HuH-7 (cell line): ENCODE data around the gene MUC15.
"Not testable (repeated sequence)": the region's sequence is repeated elsewhere in the genome, so short reads cannot be mapped to it uniquely, and the experiment has no call there.

ENCODE experiments used
- DNase-seq: peaks from one replicate; pipeline ENCODE4 v3.0.0; 2011; ENCODE audit warnings: low spot score

MUC15 gene, protein sequence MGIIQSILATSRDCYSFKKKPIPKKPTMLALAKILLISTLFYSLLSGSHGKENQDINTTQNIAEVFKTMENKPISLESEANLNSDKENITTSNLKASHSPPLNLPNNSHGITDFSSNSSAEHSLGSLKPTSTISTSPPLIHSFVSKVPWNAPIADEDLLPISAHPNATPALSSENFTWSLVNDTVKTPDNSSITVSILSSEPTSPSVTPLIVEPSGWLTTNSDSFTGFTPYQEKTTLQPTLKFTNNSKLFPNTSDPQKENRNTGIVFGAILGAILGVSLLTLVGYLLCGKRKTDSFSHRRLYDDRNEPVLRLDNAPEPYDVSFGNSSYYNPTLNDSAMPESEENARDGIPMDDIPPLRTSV

DNA sequence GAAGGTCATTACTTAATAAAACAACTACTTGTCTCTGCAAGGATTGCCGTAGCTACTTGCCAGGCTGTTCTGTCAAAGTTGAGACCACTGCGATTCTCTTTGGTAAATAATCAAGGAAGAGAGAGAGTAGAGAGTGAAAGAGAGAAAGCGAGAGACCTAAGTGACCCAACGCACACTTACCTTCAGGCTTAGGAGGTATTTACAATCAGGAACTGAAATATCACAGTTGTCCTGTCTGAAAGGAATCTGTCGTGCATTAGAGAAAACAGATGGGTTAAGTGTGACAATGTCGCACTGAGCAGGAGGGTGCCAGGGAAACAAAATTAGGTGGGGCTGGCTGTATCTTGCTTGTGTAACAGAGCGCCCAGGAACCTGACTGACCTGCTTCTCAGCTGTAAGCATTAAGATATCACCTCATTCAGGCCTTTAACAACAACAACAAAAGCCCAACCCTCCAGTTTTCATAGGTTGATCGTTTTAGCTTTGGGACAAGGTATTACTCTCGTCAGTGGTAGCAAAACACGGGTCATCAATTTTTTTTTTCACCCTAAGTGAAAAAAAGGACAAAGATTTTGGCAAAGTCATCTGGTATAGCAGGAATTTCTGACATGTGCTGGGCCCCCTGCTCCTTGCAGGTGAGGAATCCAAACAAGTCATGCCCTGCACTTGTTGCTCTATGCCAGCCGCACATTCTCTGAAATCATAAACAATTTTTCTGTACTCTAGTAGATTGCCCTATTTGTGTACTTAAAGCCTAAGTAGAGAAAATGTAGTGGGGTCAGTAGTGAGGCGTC, at the start of gene MUC15:
TSS of gene MUC15 (minus strand) at position 403 of the 794 bp plus-strand sequence. CDS start 5,169 bp downstream, outside the sequence.
- DNase-seq = no peak

DNA sequence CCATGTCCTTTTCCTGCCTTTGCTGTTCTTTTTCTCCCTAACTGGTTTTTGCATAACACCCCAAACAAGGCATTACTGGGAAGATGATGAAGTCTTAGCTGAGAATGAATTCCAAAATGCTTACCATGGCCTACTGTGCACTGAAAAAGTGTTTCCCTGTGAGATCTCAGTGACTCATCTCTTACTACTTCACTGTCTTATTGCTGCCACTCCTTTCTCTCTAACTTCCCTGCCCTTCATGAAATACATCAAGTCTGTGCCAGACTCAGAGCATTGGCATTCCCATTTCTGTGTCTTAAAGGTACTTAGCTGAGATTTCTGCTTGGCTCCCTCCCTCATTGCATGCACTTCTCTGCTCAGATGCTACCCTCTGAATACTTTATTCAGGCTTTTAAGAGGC, 49.1 kb upstream of the MUC15 start:
- no peak for DNase-seq

DNA sequence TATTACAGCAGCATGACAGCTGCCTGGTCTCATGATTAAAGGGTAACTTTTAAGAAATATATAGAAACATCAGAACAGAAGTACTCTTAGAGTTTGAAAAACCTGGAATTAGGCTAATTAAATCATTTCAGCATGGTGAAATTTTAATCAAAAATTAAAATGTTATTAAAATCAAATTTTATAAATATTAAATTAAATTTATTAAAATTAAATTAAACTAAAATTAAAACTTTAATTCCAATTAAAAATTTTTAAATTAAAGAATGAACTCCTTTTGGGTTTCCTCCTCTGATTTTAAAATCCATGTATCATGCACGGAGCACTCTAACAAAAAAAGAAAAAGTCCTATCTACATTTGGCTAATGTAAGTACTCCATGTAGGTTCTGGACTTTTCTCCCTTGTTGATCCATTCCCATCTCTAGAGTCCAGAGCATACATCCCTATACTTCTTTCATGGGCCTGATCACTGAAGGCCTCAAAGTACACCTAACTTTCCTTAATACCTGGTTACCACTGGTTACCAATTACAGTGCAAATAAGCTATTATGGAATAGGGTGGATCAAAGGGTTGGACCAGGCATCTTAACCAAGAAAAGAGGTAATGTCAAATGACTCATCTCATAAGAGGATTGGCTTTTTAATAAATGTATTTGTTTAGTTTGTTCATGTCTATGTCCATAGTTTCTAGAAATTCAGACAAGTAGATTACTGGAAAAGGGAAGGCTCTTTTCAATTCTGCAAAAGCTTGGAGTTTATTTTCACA, 48.4 kb upstream of the MUC15 start:
- no peak for DNase-seq

DNA sequence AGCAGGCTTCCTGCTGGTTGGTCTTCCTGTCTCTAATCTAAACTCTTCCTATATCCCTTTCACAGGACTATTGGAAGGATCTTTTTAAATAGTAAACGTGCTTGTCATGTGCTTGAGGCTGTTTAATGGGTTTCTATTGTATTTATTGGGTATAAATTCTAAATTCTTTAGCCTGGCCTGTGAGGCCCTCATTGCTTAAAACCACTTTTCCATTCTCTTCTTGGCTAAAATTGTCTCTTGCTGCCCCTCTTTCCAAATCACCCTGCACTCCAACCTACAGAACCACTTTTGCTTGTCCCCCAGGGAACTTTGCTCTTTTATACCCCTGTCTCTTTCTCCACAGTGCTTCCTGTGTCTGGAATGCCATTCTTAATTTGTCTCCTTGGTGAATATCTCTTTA, 46.4 kb upstream of the MUC15 start:
- DNase-seq = no peak

DNA sequence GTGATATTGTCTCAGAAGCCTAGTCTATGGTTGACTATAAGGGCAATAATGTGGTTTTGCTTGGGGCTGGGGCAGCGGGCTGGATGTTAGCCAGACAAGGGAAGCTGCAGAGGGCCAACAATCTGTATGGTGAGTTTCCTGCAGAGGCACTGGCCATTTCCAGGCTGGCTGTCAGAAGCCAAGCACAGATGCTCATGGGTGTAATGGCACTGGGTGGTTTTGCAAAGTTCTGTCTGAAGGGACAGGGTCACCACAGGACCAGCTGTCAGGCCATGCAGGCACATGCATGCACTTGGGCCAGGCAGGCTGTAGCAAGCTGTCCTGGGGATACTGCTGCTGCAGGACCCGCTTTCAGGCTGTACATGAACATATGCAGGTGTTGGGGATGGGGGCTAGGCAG, 41.7 kb upstream of the MUC15 start:
- no peak for DNase-seq

DNA sequence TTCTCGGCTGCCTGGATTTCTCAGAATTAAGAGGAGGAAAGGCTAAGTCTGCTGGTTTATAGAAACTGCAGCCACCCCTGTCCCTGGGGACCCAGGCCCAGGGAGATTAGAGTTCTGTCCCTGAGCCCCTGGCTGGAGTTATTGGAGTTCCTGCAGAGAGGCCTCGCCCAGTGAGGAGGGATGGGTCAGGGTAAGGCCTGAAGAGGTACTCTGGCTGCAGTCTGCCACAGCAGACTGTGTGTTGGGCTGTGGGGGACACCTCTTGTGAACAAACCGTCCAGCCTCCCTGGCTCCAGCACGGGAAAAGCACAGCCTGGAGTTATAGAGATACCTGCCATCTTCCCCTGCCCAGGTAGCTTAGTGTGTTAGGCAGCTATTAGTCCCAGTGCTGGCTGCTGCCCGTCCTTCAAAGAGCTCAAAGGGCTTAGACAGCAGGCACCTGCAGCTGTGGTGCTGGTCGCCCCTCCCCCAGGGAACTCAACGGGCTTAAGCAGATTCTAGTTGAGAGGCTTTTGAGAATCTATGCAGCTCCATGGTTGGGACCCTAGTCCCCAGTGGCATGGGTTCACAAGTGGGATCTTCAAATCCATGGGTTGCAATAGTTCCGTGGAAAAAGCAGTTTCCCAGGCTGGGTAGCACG, 36.6 kb upstream of the MUC15 start:
- DNase-seq = no peak

DNA sequence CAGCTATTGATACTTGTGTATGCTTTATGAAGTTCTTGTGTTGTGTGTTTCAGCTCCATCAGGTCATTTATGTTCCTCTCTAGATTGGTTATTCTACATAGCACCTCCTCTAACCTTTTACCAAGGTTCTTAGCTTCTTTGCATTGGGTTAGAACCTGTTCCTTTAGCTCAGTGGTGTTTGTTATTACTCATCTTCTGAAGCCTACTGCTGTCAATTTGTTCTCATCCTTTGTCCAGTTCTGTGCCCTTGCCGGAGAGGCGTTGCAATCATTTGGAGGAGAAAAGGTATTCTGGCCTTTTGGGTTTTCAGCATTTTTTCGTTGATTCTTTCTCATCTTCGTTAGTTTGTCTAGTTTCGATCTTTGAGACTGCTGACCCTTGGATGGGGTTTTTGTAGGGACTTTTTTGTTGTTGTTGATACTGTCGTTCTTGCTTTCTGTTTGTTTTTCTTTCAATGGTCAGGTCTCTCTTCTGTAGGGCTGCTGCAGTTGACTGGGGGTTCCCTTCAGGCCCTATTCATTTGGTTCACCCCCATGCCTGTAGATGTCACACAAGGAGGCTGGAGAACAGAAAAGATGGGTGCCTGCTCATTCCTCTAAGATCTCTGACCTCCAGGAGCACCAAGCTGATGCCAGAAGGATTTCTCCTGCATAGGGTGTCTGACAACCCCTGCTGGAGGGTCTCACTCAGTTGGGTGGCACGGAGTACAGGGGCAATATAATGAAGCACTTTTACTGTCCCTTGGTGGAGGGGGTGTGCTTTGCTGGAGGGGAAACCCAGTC, 35.9 kb upstream of the MUC15 start:
- DNase-seq = no peak

DNA sequence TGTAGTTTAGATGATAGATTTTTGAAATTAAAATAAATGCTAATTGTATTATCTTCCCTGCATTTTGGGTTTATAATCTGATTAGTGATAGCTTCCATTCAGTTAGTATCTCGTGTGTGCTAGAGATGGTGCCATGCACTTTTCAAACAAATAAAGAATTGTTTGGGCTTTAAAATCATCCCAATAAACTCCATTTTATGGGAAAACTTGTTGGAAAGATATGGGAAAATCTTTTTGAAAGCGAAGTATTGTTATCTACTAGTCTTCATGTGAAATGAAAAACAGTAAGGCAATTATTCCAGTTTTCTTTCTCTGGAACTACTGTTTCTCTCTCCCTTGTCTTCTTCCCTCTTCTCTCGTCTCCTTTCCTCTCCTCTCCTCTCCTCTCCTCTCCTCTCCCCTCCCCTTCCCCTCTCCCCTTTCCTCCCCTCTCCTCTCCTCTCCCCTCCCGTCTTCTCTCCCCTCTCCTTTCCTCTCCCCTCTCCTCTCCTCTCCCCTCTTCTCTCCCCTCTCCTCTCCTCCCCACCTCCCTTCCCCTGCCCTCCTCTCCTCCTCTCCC, 27.9 kb upstream of the MUC15 start:
- DNase-seq = no peak

DNA sequence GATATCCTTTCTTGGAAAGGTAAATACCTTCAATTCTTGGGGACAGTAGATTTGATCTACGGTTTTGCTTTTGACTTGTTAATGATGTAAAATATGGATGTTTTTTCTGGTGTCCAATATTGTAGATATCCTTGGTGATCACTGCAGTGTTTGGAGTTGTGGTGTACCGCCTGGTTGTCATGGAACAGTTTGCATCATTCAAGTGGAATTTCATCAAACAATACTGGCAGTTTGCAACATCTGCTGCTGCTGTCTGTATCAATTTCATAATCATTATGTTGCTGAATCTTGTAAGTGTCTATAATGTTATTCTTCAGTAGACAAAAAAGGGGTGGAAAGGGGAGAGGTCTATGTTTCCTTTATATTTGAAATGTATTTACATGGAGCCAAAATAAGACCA, 27.4 kb upstream of the MUC15 start:
- no peak for DNase-seq

DNA sequence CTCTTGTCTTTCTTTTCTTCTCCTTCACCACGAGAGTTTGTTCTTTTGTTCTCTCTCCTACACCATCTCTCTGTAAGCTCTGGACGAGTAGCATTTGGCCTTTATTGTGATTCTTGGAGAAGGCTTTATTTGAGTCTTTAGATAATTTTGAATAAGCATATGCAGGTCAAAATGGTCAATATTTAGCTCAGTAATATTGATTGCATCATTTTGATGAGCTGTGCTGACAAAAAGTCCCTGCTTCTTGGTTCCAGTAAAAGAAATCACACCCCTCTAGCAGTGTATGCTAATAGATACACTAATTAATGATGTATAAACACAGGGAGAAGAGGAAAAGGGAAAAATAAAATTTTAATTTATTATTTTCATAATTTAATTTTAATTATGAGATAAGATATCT, 25.8 kb upstream of the MUC15 start:
- DNase-seq = no peak

DNA sequence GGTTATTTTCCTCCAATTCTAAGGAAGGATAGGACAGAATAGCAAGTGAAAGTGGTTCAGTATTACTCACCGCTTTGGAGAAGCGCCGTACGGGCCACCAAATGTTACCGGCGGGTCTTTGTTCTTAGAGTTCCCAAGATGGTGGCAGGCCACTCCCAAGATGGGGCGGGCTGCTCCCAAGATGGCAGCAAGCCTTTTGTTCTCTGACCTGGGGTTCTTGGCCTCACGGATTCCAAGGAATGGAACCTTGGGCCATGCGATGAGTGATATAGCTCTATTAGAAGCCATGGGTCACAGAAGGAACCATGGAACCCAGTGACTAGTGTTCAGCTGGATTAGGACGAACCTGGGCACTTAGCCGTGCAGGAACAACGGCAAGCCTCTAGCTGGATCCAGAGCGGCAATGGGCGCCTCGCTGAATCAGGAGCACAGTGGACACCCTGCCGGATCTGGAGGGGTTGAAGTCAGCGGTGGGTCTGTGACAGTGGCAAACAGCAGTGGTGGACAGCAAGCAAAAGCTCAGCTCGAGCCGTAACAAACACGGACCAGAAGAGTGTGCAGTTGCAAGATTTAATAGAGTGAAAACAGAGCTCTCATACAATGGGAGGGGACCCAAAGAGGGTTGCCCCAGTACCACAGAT, 25.1 kb upstream of the MUC15 start:
- DNase-seq = not testable (repeated sequence)

DNA sequence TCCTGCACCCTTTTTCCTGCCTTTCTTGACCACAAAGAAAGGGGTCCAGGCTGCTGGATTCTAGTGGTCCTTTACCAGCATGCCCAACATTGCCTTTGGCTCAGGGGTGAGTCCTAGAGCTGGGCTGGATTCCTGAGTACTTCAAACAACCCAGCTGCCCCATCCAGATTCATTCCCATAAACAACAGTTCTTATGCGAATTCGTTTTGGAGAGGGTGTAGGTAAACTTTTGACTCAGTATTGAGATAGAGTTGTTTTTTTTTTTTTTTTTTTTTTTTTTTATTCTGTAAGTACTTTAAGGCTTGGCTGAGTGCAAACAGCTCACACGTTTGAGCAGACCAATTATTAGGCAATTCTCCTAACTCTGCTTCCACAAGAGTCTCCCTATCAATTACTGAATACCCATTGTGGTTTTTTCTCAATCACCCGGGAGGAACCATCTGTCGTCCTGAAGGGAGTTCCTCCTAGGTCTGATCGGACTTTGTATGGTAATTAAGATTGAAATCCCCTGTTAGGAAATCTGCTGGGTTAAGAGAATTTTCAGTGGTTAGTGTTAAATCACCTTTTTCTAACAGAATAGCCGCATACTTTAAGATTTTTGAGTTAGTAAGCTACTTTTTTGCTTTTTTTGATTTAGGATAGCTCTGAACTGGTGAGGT, 23.3 kb upstream of the MUC15 start:
- not testable (repeated sequence) for DNase-seq

DNA sequence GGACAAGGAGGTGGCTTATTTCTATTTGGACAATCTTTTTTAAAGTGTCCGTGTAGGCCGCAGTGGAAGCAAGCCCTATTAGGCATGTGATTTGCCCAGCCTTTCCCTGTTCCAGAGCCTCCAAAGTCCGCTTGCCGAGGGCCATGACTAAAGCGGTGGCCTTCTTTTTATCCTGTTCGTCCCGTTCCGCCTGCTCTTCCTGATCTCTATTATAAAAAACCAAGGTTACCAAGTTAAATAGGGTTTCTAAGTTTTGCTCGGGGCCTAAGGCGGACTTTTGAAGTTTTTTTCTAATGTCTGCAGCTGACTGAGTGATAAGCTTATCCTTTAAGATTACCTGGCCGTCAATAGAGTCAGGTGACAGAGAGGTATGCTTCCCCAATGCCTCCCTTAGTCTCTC, 21.6 kb upstream of the MUC15 start:
- DNase-seq = no peak

DNA sequence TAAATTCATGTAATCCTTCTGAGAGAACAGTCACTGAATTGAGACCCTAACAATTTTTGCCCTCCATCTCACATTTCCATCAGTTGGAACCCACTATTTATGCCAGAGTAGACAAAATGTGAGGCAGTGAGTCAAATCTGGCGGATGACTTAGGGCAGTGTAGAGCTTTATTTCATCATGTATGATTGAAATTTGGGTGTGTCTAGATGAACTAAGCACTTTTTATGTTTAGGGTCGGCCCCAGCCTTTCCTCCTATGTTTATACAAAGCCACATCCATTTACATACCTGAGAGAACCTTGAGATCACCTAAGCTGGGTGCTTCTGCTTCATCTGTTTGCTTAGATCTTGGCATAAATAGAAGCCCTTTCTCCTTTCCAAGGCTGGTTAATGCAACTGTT, 15.0 kb upstream of the MUC15 start:
- no peak for DNase-seq

DNA sequence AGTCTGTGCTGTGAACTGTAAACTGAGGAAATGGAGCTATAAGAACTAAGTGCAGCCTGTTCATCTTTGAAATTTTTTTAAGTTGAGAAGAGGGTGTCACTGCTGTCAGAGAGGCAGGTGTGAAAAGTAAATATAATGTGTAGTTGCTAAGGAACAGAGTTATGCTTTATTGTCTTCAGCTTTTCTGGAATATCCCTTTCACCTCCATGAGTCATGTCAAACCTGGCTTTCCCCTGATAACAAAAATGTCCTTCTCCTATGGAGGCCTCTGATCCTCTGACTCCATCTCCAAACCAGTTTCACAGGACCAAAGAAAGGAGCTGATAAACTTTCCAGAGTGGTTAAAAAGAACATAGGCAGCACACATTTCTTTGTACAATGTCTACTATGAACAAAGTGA, 12.8 kb upstream of the MUC15 start:
- no peak for DNase-seq

DNA sequence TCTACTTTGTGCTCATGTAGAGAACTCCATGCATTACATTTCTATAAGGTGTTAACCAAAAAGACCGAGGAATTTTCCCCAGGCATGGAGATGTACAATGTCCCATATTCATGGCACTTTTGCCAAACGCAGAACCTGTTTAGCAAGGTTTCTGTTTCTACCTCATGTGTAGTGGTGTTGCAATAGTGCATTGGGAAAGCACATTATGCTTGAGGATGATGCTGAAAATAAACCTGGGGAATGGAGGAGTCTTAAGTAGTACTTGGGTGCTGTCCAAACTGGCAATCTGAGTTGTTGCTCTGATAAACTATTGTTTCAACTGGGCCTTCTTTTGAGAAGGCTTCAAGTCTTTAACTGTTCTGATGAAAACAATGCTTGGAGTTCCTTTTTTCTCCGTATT, 11.5 kb upstream of the MUC15 start:
- no peak for DNase-seq

DNA sequence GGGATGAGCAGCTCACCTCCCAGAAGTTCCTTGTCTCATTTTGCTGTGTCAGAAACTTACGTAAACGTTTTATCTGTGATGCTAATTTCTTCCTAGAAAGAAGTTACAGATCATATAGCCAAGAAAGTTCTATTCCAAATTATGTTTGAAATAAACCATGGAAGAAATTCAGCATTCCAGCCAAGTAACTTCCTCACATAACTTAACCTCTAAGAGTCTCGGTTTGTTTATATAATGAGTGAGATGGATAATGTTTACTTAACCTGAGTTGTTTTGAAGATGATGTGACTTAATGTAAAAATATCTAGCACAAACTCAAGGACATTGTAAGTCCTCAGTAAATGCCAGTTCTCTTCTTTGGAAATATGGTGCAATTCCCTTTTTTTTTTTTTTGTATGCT, 8.9 kb upstream of the MUC15 start:
- DNase-seq = no peak

DNA sequence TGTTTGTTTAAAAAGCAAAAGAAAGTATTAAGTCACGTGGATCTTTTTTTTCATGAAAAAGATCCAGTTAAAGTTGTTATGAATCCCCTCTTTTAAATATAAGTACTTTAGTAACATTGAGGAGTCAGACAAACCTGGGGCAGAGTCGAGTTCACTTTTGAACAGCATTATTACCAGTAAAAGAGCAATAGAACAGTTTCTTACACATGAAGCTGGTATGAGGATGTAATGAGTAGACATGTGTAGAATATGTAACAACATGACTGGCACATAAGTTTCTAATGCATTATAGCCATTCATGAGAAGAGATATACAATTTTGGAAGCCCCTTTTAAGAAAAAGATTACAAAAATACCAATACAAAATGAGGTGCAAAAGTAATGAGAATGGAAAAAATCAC, 7.6 kb upstream of the MUC15 start:
- DNase-seq = no peak

DNA sequence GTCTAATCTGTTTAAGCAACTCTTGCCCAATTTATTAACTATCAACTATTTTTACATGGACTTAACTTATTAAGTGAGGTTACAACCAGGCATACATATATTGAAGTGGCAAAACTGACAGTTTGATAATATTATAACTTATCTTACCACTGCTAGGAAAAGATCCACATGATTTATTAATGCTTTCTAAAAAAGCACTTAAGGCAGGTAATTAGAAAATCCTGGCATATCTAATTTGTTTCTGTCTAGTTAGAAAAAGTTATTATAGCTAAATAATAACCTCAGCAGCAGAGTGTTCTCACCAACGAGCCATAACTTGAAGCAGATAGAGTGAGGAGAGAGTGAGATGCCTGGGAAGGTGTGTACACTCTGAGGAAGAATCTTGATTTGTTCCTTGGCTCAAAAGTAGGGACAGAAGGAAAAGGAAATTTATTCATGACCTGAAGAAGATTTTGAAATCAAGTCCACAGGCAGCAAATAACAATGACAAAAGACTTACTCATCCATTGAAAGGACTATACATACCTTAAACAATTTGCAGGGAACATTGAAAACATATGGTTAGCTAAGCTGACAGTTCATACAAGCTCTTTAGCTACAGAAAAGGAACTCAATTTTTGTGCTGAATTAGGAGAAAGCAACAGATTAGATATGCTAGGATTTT, 7.1 kb upstream of the MUC15 start:
- DNase-seq = no peak

DNA sequence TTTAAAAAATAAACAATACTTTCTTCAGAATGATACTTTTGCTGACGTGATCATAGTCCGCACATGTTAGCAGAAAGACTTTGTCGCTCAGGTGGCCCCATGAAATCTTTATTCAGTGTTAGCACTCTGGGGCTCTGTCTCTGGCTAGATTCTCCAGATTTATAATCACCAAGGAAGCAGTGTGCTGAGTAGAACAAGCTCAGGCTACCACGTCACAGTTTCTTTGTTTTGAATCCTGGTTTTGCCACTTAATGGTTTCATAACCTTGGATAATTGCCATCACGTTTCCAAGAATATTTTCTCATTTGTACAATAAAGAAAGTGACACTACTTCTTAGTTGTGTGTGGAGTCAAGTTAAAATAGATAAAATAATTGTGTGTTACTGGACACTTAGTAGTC, 3.9 kb upstream of the MUC15 start:
- no peak for DNase-seq
